ENCODE measurements around the gene ATP2A3.

ATP2A3 gene

DNA sequence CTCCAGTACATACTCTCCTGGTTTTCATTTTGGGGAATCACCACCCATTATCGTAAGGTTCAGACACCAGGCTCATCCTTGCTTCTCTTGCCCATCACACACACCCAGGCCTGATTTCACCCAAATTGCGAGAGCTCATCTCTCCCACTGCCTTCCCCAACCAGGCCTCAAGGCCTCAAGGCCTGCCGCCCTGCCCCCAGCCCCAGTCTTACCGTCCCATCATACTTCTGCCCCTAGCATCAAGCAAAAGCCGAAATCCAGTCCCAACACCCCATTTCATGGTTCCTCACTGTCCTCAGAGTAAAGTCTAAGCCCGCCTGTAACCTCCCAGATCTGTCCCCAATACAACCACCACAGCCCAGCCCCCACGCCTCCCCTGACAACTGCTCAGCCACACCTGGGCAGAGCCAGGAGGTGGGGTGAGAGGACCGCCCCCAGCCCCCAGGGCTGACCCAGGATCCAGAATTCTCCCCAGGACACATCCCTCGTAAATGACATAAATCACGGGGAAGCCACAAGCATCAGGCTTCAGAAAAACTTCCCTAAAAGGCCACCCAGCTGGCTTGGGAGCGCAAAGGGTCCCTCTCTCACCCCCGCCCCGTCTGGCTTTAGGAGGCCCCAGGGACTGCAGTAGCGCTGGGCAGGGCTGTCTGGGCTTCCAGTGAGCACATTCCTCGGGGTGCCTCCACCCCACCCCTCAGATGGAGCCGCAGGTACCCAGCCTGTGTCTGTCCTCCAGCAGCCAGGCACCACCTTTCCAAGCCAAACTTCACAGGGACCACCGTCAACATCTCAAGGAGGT is 38.4 kb downstream of the ATP2A3 start:
- DNase-seq = no peak

DNA sequence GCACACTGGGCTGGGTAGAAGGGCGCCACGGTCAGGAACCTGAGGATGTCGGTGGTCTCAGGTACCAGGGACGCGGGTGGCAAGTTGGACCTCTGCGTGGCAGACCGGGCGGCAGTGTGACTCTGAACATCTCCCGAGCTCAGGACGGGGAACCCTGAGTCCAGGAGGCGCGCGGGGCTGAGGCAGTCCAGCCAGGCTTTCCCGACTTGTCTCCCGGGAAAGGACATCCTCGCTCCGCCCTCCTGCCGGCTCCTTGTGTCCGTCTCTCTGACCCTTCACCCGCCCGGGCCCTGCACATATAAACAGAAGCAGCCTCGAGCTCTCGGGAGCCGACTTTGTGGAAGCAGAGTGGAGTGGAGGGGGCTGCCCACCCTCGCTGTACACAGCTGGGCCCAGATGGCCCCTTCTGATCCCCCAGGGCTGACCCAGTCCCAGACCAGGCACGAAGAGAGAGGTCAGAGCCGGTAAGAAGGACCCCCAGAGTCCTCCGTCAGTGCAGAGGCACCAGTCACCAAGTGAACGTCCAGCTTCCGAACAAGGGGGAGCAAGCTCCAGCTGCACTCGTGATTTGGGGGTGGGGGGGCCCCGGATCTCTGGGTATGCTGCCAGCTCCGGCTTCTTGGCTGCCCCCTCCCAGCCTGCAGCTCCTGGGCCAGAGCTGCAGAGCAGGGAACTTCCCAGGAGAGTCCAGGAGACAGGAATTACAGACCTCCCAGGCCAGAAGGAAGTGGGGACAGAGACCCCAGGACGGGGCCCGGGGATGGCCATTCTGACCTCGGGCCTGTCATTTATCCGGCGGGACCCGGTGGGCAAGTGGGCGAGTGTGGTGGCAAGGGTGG is 39.5 kb downstream of the ATP2A3 start:
- no peak for DNase-seq

DNA sequence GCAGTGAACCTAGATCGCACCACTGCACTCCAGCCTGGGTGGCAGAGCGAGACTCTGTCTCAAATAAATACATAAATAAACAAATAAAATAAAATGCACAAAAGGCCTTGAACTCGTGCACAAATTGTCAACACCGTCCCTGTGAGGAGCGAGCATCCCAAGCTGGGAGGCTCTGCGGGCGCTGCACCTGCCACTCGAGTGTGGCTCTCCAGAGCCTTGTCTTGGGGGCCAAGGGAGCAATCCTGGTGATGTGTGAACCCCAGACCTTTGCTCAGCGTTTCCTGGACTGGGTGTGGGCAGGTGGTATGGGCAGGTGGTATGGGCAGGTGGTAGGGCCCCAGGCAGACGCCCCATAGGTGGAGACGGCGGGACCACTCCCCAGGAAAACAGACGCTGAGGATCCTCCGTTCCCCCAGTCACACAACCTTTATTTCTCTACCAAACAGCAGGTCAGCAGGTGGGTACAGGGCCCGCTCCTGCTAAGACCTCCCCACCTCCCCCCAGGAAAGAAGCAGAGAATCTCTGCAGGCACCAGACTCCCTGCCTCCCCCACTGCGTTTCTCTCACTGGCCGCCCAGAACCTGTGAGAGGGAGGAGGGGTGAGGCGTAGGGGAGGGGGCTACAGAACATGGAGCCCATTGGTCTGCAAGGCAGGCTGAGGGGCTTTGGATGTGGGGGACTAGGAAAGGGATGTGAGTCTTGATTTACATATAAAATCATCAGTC is 40.6 kb downstream of the ATP2A3 start:
- no peak for DNase-seq

DNA sequence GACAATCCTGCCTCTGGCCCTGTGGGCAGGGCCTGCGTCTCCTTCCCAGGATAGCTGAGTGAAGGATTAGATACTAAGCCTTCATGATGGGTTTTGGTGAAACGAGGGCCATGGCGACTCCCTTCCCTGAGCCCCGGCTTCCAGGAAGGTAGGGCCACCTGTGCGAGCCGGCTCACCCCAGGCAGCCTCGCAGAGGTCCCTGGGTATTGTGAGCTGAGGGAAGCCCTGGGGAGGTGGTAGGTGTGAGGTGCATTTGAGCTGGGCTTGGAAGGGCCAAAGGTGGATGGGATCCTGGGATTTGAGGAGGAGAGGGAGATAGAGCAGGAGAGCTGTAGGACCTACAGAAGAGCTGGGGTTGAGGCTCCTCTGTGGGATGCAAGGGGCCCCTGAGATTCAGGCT is 41.5 kb downstream of the ATP2A3 start:
- no peak for DNase-seq

GRCh38 chr17:3921502-3922319 is 42.5 kb downstream of the ATP2A3 start:
- no peak for DNase-seq

DNA sequence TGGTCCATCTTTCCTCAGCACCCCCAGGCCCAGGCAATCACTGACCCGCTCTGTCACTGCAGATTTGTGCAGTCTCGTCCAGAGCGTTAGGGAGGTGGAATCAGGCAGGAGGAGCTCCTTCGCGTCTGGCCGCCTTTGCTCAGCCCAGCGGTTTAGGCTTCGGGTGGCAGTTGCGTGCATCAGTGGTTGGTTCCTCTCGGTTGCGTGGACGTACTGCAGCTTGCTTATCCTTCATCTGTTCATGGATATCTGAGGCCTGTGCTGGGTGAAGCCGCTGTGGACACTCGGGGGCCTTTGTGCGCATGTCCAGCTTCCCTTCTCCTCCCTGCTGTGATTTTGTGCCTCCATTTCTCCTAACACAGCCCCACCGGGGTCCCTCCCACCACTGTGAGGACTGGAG is 43.2 kb downstream of the ATP2A3 start:
- DNase-seq = no peak

- DNase-seq = no peak
These were observed 45.1 kb downstream of the ATP2A3 start for GRCh38 chr17:3919123-3919624.

DNA sequence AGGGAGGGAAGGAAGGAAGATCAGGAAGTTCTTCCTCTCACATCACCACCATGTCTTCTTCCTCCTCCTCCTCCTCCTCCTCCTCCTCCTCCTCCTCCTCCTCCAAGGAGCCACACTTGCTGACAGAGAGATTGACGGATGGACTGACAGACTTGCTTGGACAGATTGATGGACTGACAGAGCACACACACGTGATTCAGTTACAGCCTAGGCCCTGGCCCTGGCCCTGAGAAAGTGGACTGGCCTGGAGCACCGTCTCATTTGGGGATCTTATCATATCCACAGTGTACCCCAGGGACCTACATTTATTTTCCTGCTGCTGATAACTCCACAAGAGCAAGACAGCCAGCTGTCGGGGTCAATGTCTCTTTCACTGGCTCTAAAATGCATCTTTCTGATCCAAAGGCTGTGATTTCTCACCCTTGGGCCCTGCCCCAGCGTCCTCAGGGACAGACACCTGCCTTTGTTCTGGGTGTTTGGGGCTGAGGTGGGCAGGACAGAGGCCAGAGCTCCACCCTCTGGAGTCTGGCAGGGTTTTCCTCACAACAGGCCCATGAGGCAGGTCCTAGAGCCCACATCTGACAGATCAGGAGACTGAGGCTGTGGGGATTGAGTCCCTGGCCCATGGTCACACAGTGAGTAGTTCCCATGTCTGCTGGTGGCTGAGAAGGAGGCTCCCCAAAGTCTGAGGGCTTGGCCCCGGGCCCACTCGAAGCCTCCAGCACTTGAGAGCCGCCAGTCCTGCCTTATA is 45.7 kb downstream of the ATP2A3 start:
- no peak for DNase-seq

DNA sequence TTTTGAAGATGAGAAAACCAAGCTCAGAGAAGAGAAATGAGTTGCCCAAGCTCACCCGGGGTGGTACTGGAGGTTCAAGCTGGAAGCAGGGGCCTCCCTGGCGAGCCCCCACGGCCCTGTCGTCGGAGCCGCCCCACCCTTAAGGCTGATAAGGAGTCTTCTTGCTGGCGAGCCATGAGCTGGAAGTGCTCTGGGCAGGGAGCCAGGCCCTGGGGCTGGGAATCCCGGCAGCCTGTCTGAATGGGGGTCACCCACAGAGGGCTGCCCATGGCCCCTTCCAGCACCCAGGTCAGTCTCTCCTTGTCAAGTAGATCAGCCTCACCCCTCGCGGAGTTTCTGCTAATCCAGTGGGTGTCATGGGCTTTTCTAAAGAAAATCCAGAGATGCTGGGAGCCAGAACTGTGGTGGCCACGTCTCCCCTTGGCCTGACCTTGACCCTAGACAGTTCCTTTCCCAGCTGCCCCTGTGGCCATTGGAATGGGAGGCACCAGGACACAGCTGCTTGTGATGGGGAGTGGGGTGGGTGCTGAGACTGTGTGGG is 46.8 kb downstream of the ATP2A3 start:
- DNase-seq = no peak

DNA sequence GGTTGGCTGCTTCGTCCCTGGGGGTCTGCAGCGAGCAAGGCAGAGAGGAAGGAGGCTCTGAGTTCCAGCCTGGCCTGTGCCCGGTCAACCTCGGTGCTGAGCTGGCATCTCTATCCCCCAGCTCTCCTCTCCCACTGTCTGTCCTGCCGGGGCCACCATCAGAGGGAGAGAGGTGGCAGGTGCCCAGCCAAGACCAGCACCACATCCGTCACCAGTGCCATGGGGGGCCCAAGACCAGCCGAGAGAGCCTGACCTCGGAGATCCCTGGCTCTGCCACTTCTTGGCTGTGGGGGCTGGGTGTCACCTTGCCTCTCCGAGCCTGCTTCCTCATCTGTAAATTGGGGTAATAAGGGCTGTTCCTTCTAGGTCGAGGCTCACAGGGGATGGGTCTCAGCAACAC is 47.4 kb downstream of the ATP2A3 start:
- DNase-seq = no peak

DNA sequence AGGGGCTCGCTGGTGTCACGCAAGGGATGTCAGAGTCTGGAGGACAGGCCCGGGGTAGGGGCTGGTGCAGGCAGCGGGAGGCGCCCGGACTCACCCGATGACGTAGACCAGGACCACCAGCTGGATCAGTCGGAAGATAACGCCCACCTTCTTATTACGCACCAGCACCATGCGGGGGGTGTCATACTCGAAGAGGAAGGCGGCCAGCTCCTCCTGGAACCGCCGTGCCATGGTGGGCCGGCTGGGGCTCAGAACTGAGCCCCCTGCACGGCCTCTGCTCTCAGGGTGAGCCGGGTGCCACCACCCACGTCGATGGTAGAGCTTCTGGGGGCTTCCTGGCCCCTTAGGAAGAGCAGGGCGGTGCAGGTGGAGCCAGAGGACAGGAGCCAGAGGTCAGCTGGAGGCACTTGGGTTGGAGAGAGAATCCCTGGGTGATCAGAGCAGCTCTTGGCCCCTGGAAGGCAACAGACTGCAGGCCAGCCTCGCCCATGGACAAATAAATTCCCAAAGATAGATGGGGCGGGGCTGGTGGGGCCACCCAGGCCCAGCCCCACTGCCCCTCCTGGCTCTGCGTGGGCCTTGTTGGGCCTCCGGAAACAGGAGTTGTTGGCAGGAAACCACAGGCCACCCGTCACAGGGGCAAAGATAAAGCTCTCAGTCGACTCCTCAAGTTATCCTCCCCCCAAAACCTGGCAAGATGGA is 48.1 kb downstream of the ATP2A3 start, which contains the start of gene P2RX1:
P2RX1 (minus strand) TSS at position 471 of the 702 bp plus-strand sequence; CDS start at position 231, 240 bp downstream.
- peak; percentile 35 for DNase-seq

DNA sequence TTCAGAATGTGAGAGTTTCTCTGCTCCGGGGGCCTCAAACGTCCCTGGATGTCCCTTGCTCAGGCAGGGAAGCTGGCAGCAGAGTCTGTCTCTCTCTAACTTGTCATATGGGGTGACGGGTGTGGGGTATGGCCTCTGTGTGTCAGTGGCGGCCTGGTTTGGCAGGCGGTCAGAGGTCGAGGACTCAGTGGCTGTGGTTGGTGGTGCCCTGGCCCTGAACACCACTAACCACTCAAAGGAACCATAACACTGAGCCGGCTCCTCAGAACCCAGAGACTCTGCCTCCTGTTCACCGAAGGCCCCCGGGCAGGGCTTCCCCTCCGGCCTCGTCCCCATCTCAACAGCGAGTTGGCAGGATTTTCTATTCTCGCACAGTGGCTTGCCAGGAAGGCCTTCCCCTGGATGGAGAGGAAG is 48.6 kb downstream of the ATP2A3 start:
- no peak for DNase-seq

DNA sequence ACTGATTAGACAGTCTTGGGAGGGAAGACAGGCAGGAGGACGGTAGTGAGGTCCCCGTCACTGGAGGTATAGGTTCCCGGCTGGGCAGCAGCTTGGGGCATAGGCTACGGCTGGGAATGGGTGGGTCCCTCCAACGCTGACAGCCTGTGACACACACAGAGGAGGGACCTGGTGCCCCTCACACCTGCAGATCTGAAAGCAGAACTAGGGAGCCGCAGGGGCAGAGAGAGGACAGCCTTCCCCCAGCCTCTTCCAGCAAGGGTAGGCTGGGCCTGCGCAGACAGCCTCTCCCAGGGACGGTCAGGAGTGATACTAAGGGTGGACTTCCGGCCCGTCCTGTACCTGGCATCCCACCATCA is 49.9 kb downstream of the ATP2A3 start:
- no peak for DNase-seq

GRCh38 chr17:3913531-3914311 is 50.5 kb downstream of the ATP2A3 start:
- peak; percentile 70 for DNase-seq

- DNase-seq = no peak
These were observed 51.4 kb downstream of the ATP2A3 start for GRCh38 chr17:3912827-3913226.

DNA sequence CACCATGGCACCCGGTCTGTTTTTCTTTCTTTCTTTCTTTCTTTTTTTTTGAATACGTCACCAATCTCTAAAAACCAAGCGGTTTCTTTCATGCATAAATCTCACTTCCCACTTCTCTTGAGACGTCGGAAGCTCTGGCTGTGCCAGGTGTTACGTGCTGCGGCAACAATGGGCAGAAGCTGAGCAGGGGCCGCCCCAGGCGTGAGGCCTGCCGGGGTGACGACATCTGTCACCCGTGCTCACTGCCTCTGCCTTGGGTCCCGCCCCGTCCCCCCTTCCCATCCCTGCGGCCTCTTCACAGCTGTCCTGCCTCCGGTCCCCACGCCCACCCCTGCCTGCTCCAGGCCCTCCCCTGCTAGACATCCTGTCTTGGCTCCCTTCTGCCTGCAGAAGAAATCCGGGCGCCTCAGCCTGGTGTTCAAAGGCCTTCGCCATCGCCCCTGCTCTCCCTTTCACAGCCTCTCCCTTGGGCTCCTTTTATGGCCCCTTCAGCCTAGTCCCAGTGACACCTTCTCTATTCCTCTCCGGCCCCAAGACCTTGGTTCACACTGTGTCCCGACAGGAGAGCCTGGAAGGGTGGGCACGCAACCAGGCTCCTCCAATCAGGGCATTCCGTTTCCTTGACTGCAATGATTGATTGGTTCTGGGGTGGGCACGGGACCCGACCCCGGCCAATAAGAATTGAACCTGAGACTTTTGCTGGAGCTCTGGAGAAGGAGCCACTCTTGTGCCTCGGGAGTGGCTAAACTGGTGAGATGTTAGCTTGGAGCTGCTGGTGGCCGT is 52.8 kb downstream of the ATP2A3 start:
- DNase-seq = peak; percentile 86

GRCh38 chr17:3910420-3911270 is 53.6 kb downstream of the ATP2A3 start:
- no peak for DNase-seq

- no peak for DNase-seq
These were observed 55.0 kb downstream of the ATP2A3 start for GRCh38 chr17:3909257-3909656.

Data from central memory CD4-positive, alpha-beta T cell (primary cell).